Endodermal cell (in vitro differentiated cells): ENCODE measurements around the gene CINP. TPM values are rescaled to one million over a fixed set of nuclear protein-coding genes. Genes with fewer than 3 reads are reported as not detected.
A peak's percentile ranks its signal among the peaks of the same experiment; 100 is the strongest.

ENCODE experiments used
- DNase-seq: peaks from one replicate; pipeline ENCODE4 v3.0.0-alpha.2; 2017
- H3K27ac ChIP-seq: 2 replicates; pipeline ENCODE4 v1.5.1; 2013; ENCODE audit warnings: mild to moderate bottlenecking, low read depth, low read length, moderate library complexity
- H3K27me3 ChIP-seq: 2 replicates; pipeline ENCODE4 v1.6.1; 2013; ENCODE audit warnings: mild to moderate bottlenecking, low read length, moderate library complexity; ENCODE audit not compliant: insufficient read depth, control insufficient read depth, poor library complexity, severe bottlenecking
- H3K36me3 ChIP-seq: 2 replicates; pipeline ENCODE4 v1.7.0; 2013; ENCODE audit warnings: mild to moderate bottlenecking, low read length, moderate library complexity; ENCODE audit not compliant: control insufficient read depth, insufficient read depth
- H3K4me1 ChIP-seq: one replicate; pipeline ENCODE4 v1.7.0; 2013; ENCODE audit warnings: low read length; ENCODE audit not compliant: control insufficient read depth, insufficient read depth
- H3K4me3 ChIP-seq: 2 replicates; pipeline ENCODE4 v1.5.1; 2013; ENCODE audit warnings: mild to moderate bottlenecking, low read length, moderate library complexity
- H3K9ac ChIP-seq: 2 replicates; pipeline ENCODE4 v1.6.1; 2013; ENCODE audit warnings: mild to moderate bottlenecking, low read length, moderate library complexity; ENCODE audit not compliant: poor library complexity, severe bottlenecking; ENCODE audit errors: extremely low read depth
- H3K9me3 ChIP-seq: 2 replicates; pipeline ENCODE4 v1.6.1; 2013; ENCODE audit warnings: mild to moderate bottlenecking, low read length, moderate library complexity; ENCODE audit not compliant: control insufficient read depth
- H3K27ac Mint-ChIP-seq: 2 replicates; pipeline ENCODE4 v1.8.0; 2020; ENCODE audit warnings: mixed read lengths
- H3K27me3 Mint-ChIP-seq: 2 replicates; pipeline ENCODE4 v1.8.0; 2021; ENCODE audit warnings: mild to moderate bottlenecking, mixed read lengths; ENCODE audit not compliant: insufficient read depth
- H3K36me3 Mint-ChIP-seq: 2 replicates; pipeline ENCODE4 v1.8.0; 2020; ENCODE audit warnings: low read depth, mixed read lengths
- H3K4me1 Mint-ChIP-seq: 2 replicates; pipeline ENCODE4 v1.8.0; 2020; ENCODE audit warnings: mixed read lengths
- H3K4me3 Mint-ChIP-seq: 2 replicates; pipeline ENCODE4 v1.8.0; 2020; ENCODE audit warnings: mild to moderate bottlenecking, moderate library complexity, mixed read lengths
- H3K9me3 Mint-ChIP-seq: 2 replicates; pipeline ENCODE4 v1.8.0; 2020; ENCODE audit warnings: mild to moderate bottlenecking, mixed read lengths
- CTCF ChIP-seq: fragments of 200-600 bp; sonication (generic); conservative IDR thresholded peaks from 2 replicates; pipeline ENCODE4 v1.5.0; 2021; ENCODE audit warnings: antibody characterized with exemption, mild to moderate bottlenecking
- WGBS, 2 experiments: methylation state at CpG; one replicate each; pipeline versions ENCODE4 v1.1.5 to v1.1.7; 2013; ENCODE audit warnings: missing lambda C conversion rate in 2 of 2, mixed read lengths in 1 of 2; ENCODE audit not compliant: insufficient coverage in 1 of 2, insufficient read length in 1 of 2; 5-methylcytosine and 5-hydroxymethylcytosine counted together
- total RNA-seq, 2 donors: library from RNA; stranded (reverse); fragmentation: NEBNext Ultra II Directional in 1 of 2; extraction: Animal tissue kit (Norgen Biotek cat#: 25700) in 1 of 2; gene quantifications; 2 replicates in 1 of 2; 3 replicates in 1 of 2; pipeline ENCODE4 v1.2.1, GENCODE V29; 2021

Gene CINP
- total RNA-seq, 2 donors from 2014 or later = 33.3 to 38.3 TPM

GRCh38 chr14:102362084-102362483 lies 606 bp downstream of the CINP start:
- H3K36me3 Mint-ChIP-seq = peaks cover 13% of the 10 kb centered on the region
- Histone ChIP-seq H3K4me1 (peaks cover 5% of the 10 kb centered on the region), H3K27me3 (no peaks in the 10 kb centered on the region), H3K9me3 (no peaks in the 10 kb centered on the region), H3K9ac (peak overlapping the region; percentile 70), H3K27ac (no peak overlapping the region), H3K36me3 (peaks cover 12% of the 10 kb centered on the region), H3K4me3 (peak overlapping the region; percentile 99)
- H3K27ac Mint-ChIP-seq = peak overlapping the region; percentile 93
- H3K9me3 Mint-ChIP-seq = no peaks in the 10 kb centered on the region
- no peak for DNase-seq
- H3K27me3 Mint-ChIP-seq = no peaks in the 10 kb centered on the region
- peaks cover 10% of the 10 kb centered on the region for H3K4me1 Mint-ChIP-seq
- H3K4me3 Mint-ChIP-seq = no peak overlapping the region
- WGBS, 2 experiments = 47 to 66% methylated on average over 3 to 4 of the region's 4 CpGs
- no peak for TF ChIP-seq CTCF

GRCh38 chr14:102360388-102360787 lies 2.3 kb downstream of the CINP start:
- WGBS, 2 experiments = 87 to 95% methylated on average over 3 of the region's 3 CpGs
- Histone ChIP-seq H3K4me3 (no peak overlapping the region), H3K4me1 (peaks cover 5% of the 10 kb centered on the region), H3K27ac (no peak overlapping the region), H3K27me3 (no peaks in the 10 kb centered on the region), H3K9ac (no peak overlapping the region), H3K9me3 (no peaks in the 10 kb centered on the region), H3K36me3 (peaks cover 29% of the 10 kb centered on the region)
- no peak overlapping the region for H3K4me3 Mint-ChIP-seq
- no peak for DNase-seq
- H3K27me3 Mint-ChIP-seq = no peaks in the 10 kb centered on the region
- no peaks in the 10 kb centered on the region for H3K9me3 Mint-ChIP-seq
- peaks cover 22% of the 10 kb centered on the region for H3K36me3 Mint-ChIP-seq
- peaks cover 10% of the 10 kb centered on the region for H3K4me1 Mint-ChIP-seq
- H3K27ac Mint-ChIP-seq = no peak overlapping the region
- no peak for TF ChIP-seq CTCF

- H3K27me3 ChIP-seq = no peaks in the 10 kb centered on the region
- H3K36me3 Mint-ChIP-seq = peaks cover 30% of the 10 kb centered on the region
- TF ChIP-seq CTCF = no peak
- H3K9ac ChIP-seq = no peak overlapping the region
- H3K27me3 Mint-ChIP-seq = no peaks in the 10 kb centered on the region
- H3K4me3 ChIP-seq = no peak overlapping the region
- H3K36me3 ChIP-seq = peaks cover 39% of the 10 kb centered on the region
- no peaks in the 10 kb centered on the region for H3K9me3 ChIP-seq
- peaks cover 10% of the 10 kb centered on the region for H3K4me1 Mint-ChIP-seq
- no peaks in the 10 kb centered on the region for H3K9me3 Mint-ChIP-seq
- 97 to 100% methylated on average over 1 to 2 of the region's 2 CpGs for WGBS, 2 experiments
- peaks cover 5% of the 10 kb centered on the region for H3K4me1 ChIP-seq
- DNase-seq = no peak
- H3K4me3 Mint-ChIP-seq = no peak overlapping the region
- H3K27ac ChIP-seq = no peak overlapping the region
- H3K27ac Mint-ChIP-seq = no peak overlapping the region
Measured at GRCh38 chr14:102359341-102359740, 3.3 kb downstream of the CINP start.
